Spleen (tissue), 7 donors: Measurements from ENCODE around the gene SLC9A4.

ENCODE experiments used
- CTCF ChIP-seq, 11 experiments: fragments of 200-600 bp in 7 of 11; fragments of 450-650 bp in 4 of 11; sonication (generic) in 4 of 11; IDR thresholded peaks in 8 of 11; conservative IDR thresholded peaks in 3 of 11; 1 replicate in 7 of 11; 2 replicates in 4 of 11; pipeline versions ENCODE4 v1.4.0 to v1.8.0; 2016 to 2021; ENCODE audit warnings: antibody characterized with exemption in 11 of 11, inconsistent platforms in 4 of 11, mild to moderate bottlenecking in 1 of 11
- POLR2A ChIP-seq, 3 donors: fragments of 450-650 bp; IDR thresholded peaks; one replicate each; pipeline ENCODE4 v1.5.1; 2017; ENCODE audit warnings: antibody characterized with exemption in 3 of 3, mild to moderate bottlenecking in 1 of 3
- donor health status: DM: no; HTN: no; CAD: no; lungs with moderate emphysema.
- donor health status: DM: no; HTN: no; CAD: no.
- donor health status: DM: no; HTN: no; CAD: no.

DNA sequence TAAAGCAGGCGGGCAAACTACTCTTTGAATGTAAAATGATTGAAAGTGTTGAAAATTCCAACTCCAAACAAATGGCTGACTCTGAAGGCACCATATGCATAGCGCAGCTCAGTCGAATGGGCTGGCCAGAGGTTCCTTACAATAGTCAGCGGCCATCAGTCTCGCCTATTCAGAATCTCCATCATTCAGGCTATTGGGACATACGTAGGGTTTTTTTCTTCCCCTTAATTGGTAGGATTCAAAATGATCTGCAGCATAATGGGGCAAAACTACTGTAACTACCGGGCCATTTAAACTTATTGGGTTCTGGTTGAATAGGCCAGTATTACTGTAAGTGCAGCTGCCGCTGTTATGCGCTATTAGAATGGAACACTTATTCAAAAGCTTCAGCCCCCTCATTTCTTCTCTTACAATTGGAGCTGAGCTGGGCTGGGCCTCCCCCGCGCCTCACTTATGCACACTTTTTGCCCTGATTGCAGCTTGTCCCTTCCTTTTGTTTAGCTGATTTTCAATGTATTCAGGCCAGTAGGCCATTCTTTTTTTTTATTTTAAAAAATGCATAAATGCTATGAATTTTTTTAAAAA lies 40.4 kb downstream of the SLC9A4 start:
- TF ChIP-seq CTCF (IDR thresholded peaks at IDR 0.05 in 8 of 11, conservative IDR thresholded peaks at IDR 0.05 in 3 of 11) (no peak), POLR2A (IDR thresholded peaks at IDR 0.05) (no peak)
